MM.1S (cell line): ENCODE measurements around the gene LAMA4.
"Not testable (repeated sequence)": the region's sequence is repeated elsewhere in the genome, so short reads cannot be mapped to it uniquely, and the experiment has no call there.

ENCODE experiments used
- EZH2 ChIP-seq: fragments of 300-600 bp; sonication (generic); optimal IDR thresholded peaks from 2 replicates; pipeline ENCODE3; 2017; ENCODE audit warnings: low read depth, mild to moderate bottlenecking, antibody characterized with exemption, low read length, mixed read lengths
- EZH2phosphoT487 ChIP-seq: fragments of 300-600 bp; sonication (generic); IDR thresholded peaks from 2 replicates; pipeline ENCODE4 v1.6.1; 2018; ENCODE audit warnings: antibody characterized with exemption, low read length
- TF ChIP-seq, protein P1 (sequence below): fragments of 300-600 bp; sonication (generic); IDR thresholded peaks from 2 replicates; pipeline ENCODE4 v1.5.1; 2016; ENCODE audit warnings: antibody characterized with exemption, low read length, mixed read lengths

- TF ChIP-seq, protein P1, sequence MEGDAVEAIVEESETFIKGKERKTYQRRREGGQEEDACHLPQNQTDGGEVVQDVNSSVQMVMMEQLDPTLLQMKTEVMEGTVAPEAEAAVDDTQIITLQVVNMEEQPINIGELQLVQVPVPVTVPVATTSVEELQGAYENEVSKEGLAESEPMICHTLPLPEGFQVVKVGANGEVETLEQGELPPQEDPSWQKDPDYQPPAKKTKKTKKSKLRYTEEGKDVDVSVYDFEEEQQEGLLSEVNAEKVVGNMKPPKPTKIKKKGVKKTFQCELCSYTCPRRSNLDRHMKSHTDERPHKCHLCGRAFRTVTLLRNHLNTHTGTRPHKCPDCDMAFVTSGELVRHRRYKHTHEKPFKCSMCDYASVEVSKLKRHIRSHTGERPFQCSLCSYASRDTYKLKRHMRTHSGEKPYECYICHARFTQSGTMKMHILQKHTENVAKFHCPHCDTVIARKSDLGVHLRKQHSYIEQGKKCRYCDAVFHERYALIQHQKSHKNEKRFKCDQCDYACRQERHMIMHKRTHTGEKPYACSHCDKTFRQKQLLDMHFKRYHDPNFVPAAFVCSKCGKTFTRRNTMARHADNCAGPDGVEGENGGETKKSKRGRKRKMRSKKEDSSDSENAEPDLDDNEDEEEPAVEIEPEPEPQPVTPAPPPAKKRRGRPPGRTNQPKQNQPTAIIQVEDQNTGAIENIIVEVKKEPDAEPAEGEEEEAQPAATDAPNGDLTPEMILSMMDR, result not testable (repeated sequence)
- not testable (repeated sequence) for TF ChIP-seq EZH2, EZH2phosphoT487
These were observed 148.3 kb downstream of the LAMA4 start for GRCh38 chr6:112106026-112106425.
